ENCODE results near the gene LTBP2.
A peak's percentile ranks its signal among the peaks of the same experiment; 100 is the strongest.

The LTBP2 gene

GRCh38 chr14:74506411-74506851 is 105.6 kb downstream of the LTBP2 start:
- peak overlapping the region; percentile 51 for H3K27ac ChIP-seq
- POLR2A ChIA-PET (ENCODE audit: low non-redundant PET): no interaction called here
- CTCF ChIA-PET: interaction anchor here (0.6 kb wide), 1 partner anchor 109 kb away, joined by 3 read pairs; no protein-coding TSS in a partner anchor
- TF ChIP-seq, protein P1, sequence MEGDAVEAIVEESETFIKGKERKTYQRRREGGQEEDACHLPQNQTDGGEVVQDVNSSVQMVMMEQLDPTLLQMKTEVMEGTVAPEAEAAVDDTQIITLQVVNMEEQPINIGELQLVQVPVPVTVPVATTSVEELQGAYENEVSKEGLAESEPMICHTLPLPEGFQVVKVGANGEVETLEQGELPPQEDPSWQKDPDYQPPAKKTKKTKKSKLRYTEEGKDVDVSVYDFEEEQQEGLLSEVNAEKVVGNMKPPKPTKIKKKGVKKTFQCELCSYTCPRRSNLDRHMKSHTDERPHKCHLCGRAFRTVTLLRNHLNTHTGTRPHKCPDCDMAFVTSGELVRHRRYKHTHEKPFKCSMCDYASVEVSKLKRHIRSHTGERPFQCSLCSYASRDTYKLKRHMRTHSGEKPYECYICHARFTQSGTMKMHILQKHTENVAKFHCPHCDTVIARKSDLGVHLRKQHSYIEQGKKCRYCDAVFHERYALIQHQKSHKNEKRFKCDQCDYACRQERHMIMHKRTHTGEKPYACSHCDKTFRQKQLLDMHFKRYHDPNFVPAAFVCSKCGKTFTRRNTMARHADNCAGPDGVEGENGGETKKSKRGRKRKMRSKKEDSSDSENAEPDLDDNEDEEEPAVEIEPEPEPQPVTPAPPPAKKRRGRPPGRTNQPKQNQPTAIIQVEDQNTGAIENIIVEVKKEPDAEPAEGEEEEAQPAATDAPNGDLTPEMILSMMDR (conservative IDR thresholded peaks at IDR 0.05; ENCODE audit: low read depth): no peak
- no peak for DNase-seq (ENCODE audit: low spot score)

DNA sequence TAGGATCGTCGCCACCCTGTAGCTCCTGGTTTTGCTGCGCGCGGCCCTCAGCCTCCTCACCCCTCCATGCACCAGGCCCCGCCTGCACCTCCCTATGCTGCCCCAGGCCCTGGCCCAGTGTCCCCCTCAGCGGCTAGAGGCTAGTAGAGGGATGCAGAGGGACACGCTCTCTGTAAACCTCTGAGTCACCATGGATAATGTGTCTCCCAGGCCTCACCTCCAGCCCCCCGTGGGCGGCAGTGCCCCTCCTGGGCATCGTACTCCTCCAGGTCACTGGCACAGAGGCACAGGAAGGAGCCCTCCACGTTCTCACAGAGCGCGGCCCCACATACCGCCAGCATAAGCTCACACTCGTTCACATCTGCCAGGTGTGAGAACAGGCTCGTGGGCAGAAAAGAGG is 106.2 kb downstream of the LTBP2 start:
- POLR2A ChIA-PET (ENCODE audit: low non-redundant PET): interaction anchor here (0.7 kb wide), 1 partner anchor 1556 kb away, joined by 3 read pairs; no protein-coding TSS in a partner anchor
- H3K27ac ChIP-seq: peak overlapping the region; percentile 51
- TF ChIP-seq, protein P1 (conservative IDR thresholded peaks at IDR 0.05; ENCODE audit: low read depth): no peak
- no peak for DNase-seq (ENCODE audit: low spot score)
- CTCF ChIA-PET: no interaction called here

DNA sequence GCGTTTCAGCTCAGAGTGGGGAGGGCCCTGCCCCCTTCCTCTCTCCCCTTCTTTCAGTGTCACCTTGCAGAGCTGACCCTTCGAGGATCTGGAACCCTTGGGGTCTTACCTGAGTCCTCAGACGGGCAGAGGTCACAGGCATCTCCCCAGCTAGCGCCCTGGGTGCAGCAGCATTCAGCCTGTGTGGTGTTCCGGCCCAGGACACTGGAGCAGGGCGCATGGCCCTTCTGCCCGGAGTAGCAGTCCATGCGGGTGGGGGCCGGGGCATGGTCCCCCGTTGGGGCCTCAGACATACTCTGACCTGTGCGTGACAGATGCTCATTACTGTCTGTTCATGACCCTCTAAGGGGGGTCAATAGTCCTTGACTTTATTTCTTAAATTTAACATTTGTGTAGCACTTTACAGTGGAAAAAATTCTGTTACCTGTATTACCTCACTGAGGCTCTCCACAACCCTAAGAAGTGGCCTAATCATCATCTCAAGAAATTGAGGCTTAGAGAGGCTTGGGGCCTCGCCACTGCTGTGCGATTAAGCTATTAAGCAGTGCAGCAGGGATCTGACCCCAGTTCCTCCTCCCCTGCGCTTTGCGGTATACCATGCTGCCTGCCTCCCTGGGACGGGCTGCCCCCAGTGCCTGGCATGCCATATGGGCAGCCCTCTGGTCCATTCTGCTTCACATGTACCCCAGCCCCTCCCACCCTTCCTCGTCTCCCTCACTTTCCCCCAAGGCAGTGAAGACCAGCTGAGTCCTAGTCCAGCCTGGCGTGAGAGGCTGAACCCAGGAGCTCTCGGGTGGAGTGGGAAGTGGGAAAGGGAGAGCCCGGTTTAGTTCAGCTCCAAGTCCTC is 106.9 kb downstream of the LTBP2 start:
- H3K27ac ChIP-seq: peak overlapping the region; percentile 51
- ChIA-PET CTCF (interaction anchor here (0.6 kb wide), 1 partner anchor 159 kb away, joined by 4 read pairs; no protein-coding TSS in a partner anchor), POLR2A (ENCODE audit: low non-redundant PET) (interaction anchor here (0.7 kb wide), 1 partner anchor 1555 kb away, joined by 3 read pairs; no protein-coding TSS in a partner anchor)
- DNase-seq (ENCODE audit: low spot score): no peak
- TF ChIP-seq, protein P1 (conservative IDR thresholded peaks at IDR 0.05; ENCODE audit: low read depth): no peak

DNA sequence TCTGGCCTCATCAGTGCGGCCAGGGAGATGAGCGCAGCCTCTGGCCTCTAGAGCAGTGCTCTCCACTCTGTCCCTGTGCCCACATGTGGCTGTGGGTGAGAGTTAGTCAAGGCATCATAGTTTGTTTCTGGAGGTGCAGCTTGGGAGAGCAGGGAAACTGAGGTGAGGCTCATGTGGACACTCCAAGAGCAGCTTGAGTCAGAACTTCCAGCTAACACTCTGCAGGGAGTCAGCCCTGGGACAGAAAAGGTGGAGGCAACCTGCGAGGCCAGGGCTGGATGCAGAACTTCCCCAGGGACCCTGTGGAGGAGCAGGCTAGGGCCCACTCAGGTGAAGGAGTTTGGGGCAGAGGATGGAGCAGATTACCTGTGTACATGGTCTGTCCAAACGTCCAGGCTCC is 107.6 kb downstream of the LTBP2 start:
- ChIA-PET POLR2A (ENCODE audit: low non-redundant PET) (no interaction called here), CTCF (interaction anchor here (0.6 kb wide), 1 partner anchor 160 kb away, joined by 4 read pairs; no protein-coding TSS in a partner anchor)
- DNase-seq (ENCODE audit: low spot score): no peak
- TF ChIP-seq, protein P1 (conservative IDR thresholded peaks at IDR 0.05; ENCODE audit: low read depth): no peak
- peak overlapping the region; percentile 51 for H3K27ac ChIP-seq

DNA sequence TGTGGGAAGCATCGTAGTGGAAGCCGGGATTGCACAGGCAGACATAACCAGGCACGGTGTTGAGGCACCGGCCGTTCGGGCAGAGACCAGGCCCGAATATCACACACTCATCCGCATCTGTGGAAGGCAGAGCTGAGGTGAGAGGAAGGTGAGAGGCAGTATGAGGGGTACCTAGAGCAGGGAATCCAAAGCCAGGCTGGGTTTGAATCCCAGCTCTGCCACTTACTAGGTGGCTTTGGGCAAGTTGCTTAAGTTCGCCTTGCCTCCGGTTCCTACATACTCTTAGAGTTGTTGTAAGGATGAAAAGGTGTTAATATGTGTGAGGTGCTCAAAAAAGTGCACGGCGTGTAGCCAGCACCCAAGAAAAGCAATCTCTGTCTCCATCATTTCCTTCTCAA is 108.1 kb downstream of the LTBP2 start:
- CTCF ChIA-PET: interaction anchor here (0.6 kb wide), 1 partner anchor 69 kb away, joined by 3 read pairs; no protein-coding TSS in a partner anchor

DNA sequence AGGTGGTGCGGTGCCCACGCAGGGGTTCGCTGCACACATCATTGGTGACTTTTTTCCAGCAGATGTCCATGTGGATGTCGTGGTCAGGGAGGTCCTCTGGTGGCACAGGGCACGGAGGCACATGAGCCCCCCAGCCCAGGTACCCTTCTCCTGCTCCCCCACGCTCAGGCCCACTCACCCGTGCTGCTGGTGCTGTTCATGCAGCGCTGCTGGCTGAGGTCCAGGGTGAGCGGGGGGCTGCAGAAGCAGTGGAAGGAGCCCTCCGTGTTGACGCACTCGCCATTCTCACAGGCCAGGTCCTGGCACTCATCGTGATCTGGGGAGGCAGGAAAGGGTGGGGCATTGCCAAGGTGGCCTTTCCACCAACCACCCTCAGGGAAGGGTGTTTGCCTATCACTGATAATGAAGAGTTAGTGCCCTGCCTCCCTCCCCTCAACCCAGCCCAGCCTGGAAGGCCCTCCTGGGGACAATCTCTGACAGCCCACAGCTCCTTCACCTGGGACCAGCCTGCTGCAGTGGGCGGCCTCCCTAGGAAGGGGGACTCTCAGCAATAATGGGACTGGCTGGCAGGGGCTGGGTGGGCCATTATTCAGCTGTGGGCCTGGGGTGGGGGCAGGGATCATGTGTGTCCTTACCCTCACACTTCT is 108.6 kb downstream of the LTBP2 start:
- CTCF ChIA-PET: interaction anchor here (0.6 to 1.4 kb wide), 5 partner anchors 8 to 69 kb away, joined by 3 to 8 read pairs (median 3); partner anchors contain the start of genes ISCA2 and NPC2
- H3K27ac ChIP-seq: peak overlapping the region; percentile 51
- no peak for DNase-seq (ENCODE audit: low spot score)
- TF ChIP-seq, protein P1 (conservative IDR thresholded peaks at IDR 0.05; ENCODE audit: low read depth): no peak
- POLR2A ChIA-PET (ENCODE audit: low non-redundant PET): no interaction called here

More for the DNA sequence above, 108.1 kb downstream of the LTBP2 start:
- no peak for DNase-seq (ENCODE audit: low spot score)
- TF ChIP-seq, protein P1 (conservative IDR thresholded peaks at IDR 0.05; ENCODE audit: low read depth): no peak
- peak overlapping the region; percentile 51 for H3K27ac ChIP-seq
- POLR2A ChIA-PET (ENCODE audit: low non-redundant PET): no interaction called here

Data from RWPE1 (cell line).